GM13977 (cell line): ENCODE data around the gene MTHFD1L.

ENCODE experiments used
- DNase-seq: peaks from one replicate; pipeline ENCODE4 v3.0.0; 2012; ENCODE audit warnings: low spot score
- CTCF ChIP-seq: IDR thresholded peaks from 2 replicates; pipeline ENCODE4 v1.5.1; 2012; ENCODE audit warnings: mild to moderate bottlenecking, control low read depth; ENCODE audit not compliant: insufficient read depth; ENCODE audit errors: extremely low read depth, missing control alignments
- in situ Hi-C: fragments of 300-500 bp; cut with MboI; formaldehyde crosslinking; loops from one replicate; pipeline ENCODE4 v1.12.0; 2022; ENCODE audit warnings: low sequenced_read_pairs, low pct_unique_long_range_greater_than_20kb, mixed read lengths, inconsistent platforms; ENCODE audit not compliant: unreplicated experiment

The MTHFD1L gene

GRCh38 chr6:150999576-150999975 is 134.1 kb downstream of the MTHFD1L start:
- DNase-seq, result no peak
- TF ChIP-seq CTCF, result no peak
- in situ Hi-C loops, result no loop called here

- peak; percentile 30 for DNase-seq
- in situ Hi-C loops, result no loop called here
- TF ChIP-seq CTCF, result no peak
These were observed 136.0 kb downstream of the MTHFD1L start for GRCh38 chr6:151001387-151002056.

- TF ChIP-seq CTCF, result no peak
- no peak for DNase-seq
- in situ Hi-C loops, result no loop called here
These were observed 136.6 kb downstream of the MTHFD1L start for GRCh38 chr6:151002057-151002450.

- in situ Hi-C loops, result no loop called here
- TF ChIP-seq CTCF, result no peak
- DNase-seq, result no peak
These were observed 137.0 kb downstream of the MTHFD1L start for GRCh38 chr6:151002491-151002935.

- TF ChIP-seq CTCF, result no peak
- DNase-seq, result no peak
- in situ Hi-C loops, result no loop called here
These were observed 139.0 kb downstream of the MTHFD1L start for GRCh38 chr6:151004383-151005024.

- no peak for DNase-seq
- in situ Hi-C loops, result no loop called here
- no peak for TF ChIP-seq CTCF
These were observed 139.7 kb downstream of the MTHFD1L start for GRCh38 chr6:151005164-151005563.
